ENCODE measurements around the gene RBMS3. TPM values are rescaled to one million over a fixed set of nuclear protein-coding genes. Genes with fewer than 3 reads are reported as not detected.
"Not testable (repeated sequence)": the region's sequence is repeated elsewhere in the genome, so short reads cannot be mapped to it uniquely, and the experiment has no call there.

Gene RBMS3
- total and polyA plus RNA-seq, 2 experiments from 2014 or later, result 20.8 TPM

GRCh38 chr3:29520764-29521163 lies 239.9 kb downstream of the RBMS3 start:
- H3K27ac ChIP-seq, result peak overlapping the region; percentile 59
- DNase-seq (ENCODE audit: low read depth in 1 of 2, low spot score in 1 of 2), result peak in 1 of 2 donors; percentile 37
- peaks cover 41% of the 10 kb centered on the region for H3K4me1 ChIP-seq (ENCODE audit: low read depth)
- H3K27me3 ChIP-seq, result no peaks in the 10 kb centered on the region
- no peaks in the 10 kb centered on the region for H3K9me3 ChIP-seq (ENCODE audit: low read depth)
- no peak overlapping the region for H3K4me3 ChIP-seq
- TF ChIP-seq CTCF (IDR thresholded peaks at IDR 0.05; ENCODE audit: low read depth, low read length), result no peak
- no peaks in the 10 kb centered on the region for H3K36me3 ChIP-seq

- Histone ChIP-seq H3K4me3 (no peak overlapping the region), H3K4me1 (ENCODE audit: low read depth) (peaks cover 39% of the 10 kb centered on the region), H3K27ac (peak overlapping the region; percentile 59), H3K36me3 (no peaks in the 10 kb centered on the region), H3K9me3 (ENCODE audit: low read depth) (no peaks in the 10 kb centered on the region), H3K27me3 (no peaks in the 10 kb centered on the region)
- DNase-seq (ENCODE audit: low read depth in 1 of 2, low spot score in 1 of 2), result no peak
- no peak for TF ChIP-seq CTCF (IDR thresholded peaks at IDR 0.05; ENCODE audit: low read depth, low read length)
Measured at GRCh38 chr3:29521293-29521692, 240.4 kb downstream of the RBMS3 start.

GRCh38 chr3:29521751-29522150 lies 240.9 kb downstream of the RBMS3 start:
- H3K4me1 ChIP-seq (ENCODE audit: low read depth), result peaks cover 39% of the 10 kb centered on the region
- no peaks in the 10 kb centered on the region for H3K27me3 ChIP-seq
- no peak for TF ChIP-seq CTCF (IDR thresholded peaks at IDR 0.05; ENCODE audit: low read depth, low read length)
- H3K9me3 ChIP-seq (ENCODE audit: low read depth), result no peaks in the 10 kb centered on the region
- no peak overlapping the region for H3K4me3 ChIP-seq
- no peak for DNase-seq (ENCODE audit: low read depth in 1 of 2, low spot score in 1 of 2)
- H3K36me3 ChIP-seq, result no peaks in the 10 kb centered on the region
- peak overlapping the region; percentile 59 for H3K27ac ChIP-seq

GRCh38 chr3:29524433-29524832 lies 243.6 kb downstream of the RBMS3 start:
- not testable (repeated sequence) for H3K36me3 ChIP-seq; DNase-seq (ENCODE audit: low read depth in 1 of 2, low spot score in 1 of 2); H3K9me3 ChIP-seq (ENCODE audit: low read depth); H3K27ac ChIP-seq; H3K4me3 ChIP-seq; H3K27me3 ChIP-seq
- H3K4me1 ChIP-seq (ENCODE audit: low read depth), result peaks cover 34% of the 10 kb centered on the region

- DNase-seq (ENCODE audit: low read depth in 1 of 2, low spot score in 1 of 2), result peak in 1 of 2 donors; percentile 94
- TF ChIP-seq CTCF (IDR thresholded peaks at IDR 0.05; ENCODE audit: low read depth, low read length), result no peak
- Histone ChIP-seq H3K27me3 (no peaks in the 10 kb centered on the region), H3K27ac (peak overlapping the region; percentile 44), H3K4me3 (no peak overlapping the region), H3K36me3 (no peaks in the 10 kb centered on the region), H3K9me3 (ENCODE audit: low read depth) (no peaks in the 10 kb centered on the region), H3K4me1 (ENCODE audit: low read depth) (peaks cover 25% of the 10 kb centered on the region)
Measured at GRCh38 chr3:29525254-29525881, 244.5 kb downstream of the RBMS3 start.

- no peak for TF ChIP-seq CTCF (IDR thresholded peaks at IDR 0.05; ENCODE audit: low read depth, low read length)
- Histone ChIP-seq H3K27ac (no peak overlapping the region), H3K4me3 (no peak overlapping the region), H3K9me3 (ENCODE audit: low read depth) (no peaks in the 10 kb centered on the region), H3K4me1 (ENCODE audit: low read depth) (peaks cover 12% of the 10 kb centered on the region), H3K27me3 (no peaks in the 10 kb centered on the region), H3K36me3 (no peaks in the 10 kb centered on the region)
- peak in 1 of 2 donors; percentile 43 for DNase-seq (ENCODE audit: low read depth in 1 of 2, low spot score in 1 of 2)
Measured at GRCh38 chr3:29527246-29527645, 246.4 kb downstream of the RBMS3 start.
